ENCODE data around the gene SLC30A10.

GRCh38 chr1:219954736-219955421 lies 26.5 kb upstream of the SLC30A10 start:
- TF ChIP-seq SIN3A (IDR thresholded peaks at IDR 0.05; ENCODE audit: borderline replicate concordance, insufficient read depth, low read length): no peak
- TF ChIP-seq, protein P1, sequence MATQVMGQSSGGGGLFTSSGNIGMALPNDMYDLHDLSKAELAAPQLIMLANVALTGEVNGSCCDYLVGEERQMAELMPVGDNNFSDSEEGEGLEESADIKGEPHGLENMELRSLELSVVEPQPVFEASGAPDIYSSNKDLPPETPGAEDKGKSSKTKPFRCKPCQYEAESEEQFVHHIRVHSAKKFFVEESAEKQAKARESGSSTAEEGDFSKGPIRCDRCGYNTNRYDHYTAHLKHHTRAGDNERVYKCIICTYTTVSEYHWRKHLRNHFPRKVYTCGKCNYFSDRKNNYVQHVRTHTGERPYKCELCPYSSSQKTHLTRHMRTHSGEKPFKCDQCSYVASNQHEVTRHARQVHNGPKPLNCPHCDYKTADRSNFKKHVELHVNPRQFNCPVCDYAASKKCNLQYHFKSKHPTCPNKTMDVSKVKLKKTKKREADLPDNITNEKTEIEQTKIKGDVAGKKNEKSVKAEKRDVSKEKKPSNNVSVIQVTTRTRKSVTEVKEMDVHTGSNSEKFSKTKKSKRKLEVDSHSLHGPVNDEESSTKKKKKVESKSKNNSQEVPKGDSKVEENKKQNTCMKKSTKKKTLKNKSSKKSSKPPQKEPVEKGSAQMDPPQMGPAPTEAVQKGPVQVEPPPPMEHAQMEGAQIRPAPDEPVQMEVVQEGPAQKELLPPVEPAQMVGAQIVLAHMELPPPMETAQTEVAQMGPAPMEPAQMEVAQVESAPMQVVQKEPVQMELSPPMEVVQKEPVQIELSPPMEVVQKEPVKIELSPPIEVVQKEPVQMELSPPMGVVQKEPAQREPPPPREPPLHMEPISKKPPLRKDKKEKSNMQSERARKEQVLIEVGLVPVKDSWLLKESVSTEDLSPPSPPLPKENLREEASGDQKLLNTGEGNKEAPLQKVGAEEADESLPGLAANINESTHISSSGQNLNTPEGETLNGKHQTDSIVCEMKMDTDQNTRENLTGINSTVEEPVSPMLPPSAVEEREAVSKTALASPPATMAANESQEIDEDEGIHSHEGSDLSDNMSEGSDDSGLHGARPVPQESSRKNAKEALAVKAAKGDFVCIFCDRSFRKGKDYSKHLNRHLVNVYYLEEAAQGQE (IDR thresholded peaks at IDR 0.05; ENCODE audit: insufficient read depth in 1 of 2, low read depth in 2 of 2, low read length in 2 of 2): no peak
